Measurements from ENCODE around the gene SPHKAP.
"Not testable (repeated sequence)": the region's sequence is repeated elsewhere in the genome, so short reads cannot be mapped to it uniquely, and the experiment has no call there.

Gene SPHKAP

GRCh38 chr2:228017784-228018183 is 163.7 kb downstream of the SPHKAP start:
- DNase-seq = no peak

GRCh38 chr2:228016402-228016801 is 165.1 kb downstream of the SPHKAP start:
- no peak for DNase-seq

GRCh38 chr2:228015741-228016140 is 165.7 kb downstream of the SPHKAP start:
- no peak for DNase-seq

- DNase-seq = no peak
Observed at GRCh38 chr2:227996366-227996765, 185.1 kb downstream of the SPHKAP start.

GRCh38 chr2:227990937-227991336 is 190.6 kb downstream of the SPHKAP start:
- DNase-seq = no peak

- DNase-seq = no peak
Observed at GRCh38 chr2:227973241-227973640, 208.2 kb downstream of the SPHKAP start.

GRCh38 chr2:227971619-227972230 is 209.8 kb downstream of the SPHKAP start:
- no peak for DNase-seq

GRCh38 chr2:227960317-227960716 is 221.2 kb downstream of the SPHKAP start:
- DNase-seq = no peak

GRCh38 chr2:227942965-227943364 is 238.5 kb downstream of the SPHKAP start:
- no peak for DNase-seq

GRCh38 chr2:227942021-227942420 is 239.5 kb downstream of the SPHKAP start:
- DNase-seq = no peak

- peak; percentile 29 for DNase-seq
Observed at GRCh38 chr2:227939271-227940027, 242.0 kb downstream of the SPHKAP start.

GRCh38 chr2:227936249-227936648 is 245.2 kb downstream of the SPHKAP start:
- DNase-seq = not testable (repeated sequence)

- no peak for DNase-seq
Observed at GRCh38 chr2:227933884-227934283, 247.6 kb downstream of the SPHKAP start.

GRCh38 chr2:227932403-227932802 is 249.1 kb downstream of the SPHKAP start:
- no peak for DNase-seq

- DNase-seq = no peak
Observed at GRCh38 chr2:227932001-227932400, 249.5 kb downstream of the SPHKAP start.

All from fibroblast of skin of abdomen (primary cell).